ACHN (cell line): Measurements from ENCODE around the gene ACKR1.

Experiments used
- DNase-seq: peaks from one replicate; pipeline ENCODE4 v3.0.0-alpha.2; 2015
- in situ Hi-C: cut with HindIII; loops from 2 replicates; pipeline ENCODE4 v1.10.0; 2017; ENCODE audit warnings: low sequenced_read_pairs, low pct_ligation_motif_present, low pct_unique_long_range_greater_than_20kb

ACKR1 gene, protein sequence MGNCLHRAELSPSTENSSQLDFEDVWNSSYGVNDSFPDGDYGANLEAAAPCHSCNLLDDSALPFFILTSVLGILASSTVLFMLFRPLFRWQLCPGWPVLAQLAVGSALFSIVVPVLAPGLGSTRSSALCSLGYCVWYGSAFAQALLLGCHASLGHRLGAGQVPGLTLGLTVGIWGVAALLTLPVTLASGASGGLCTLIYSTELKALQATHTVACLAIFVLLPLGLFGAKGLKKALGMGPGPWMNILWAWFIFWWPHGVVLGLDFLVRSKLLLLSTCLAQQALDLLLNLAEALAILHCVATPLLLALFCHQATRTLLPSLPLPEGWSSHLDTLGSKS

DNA sequence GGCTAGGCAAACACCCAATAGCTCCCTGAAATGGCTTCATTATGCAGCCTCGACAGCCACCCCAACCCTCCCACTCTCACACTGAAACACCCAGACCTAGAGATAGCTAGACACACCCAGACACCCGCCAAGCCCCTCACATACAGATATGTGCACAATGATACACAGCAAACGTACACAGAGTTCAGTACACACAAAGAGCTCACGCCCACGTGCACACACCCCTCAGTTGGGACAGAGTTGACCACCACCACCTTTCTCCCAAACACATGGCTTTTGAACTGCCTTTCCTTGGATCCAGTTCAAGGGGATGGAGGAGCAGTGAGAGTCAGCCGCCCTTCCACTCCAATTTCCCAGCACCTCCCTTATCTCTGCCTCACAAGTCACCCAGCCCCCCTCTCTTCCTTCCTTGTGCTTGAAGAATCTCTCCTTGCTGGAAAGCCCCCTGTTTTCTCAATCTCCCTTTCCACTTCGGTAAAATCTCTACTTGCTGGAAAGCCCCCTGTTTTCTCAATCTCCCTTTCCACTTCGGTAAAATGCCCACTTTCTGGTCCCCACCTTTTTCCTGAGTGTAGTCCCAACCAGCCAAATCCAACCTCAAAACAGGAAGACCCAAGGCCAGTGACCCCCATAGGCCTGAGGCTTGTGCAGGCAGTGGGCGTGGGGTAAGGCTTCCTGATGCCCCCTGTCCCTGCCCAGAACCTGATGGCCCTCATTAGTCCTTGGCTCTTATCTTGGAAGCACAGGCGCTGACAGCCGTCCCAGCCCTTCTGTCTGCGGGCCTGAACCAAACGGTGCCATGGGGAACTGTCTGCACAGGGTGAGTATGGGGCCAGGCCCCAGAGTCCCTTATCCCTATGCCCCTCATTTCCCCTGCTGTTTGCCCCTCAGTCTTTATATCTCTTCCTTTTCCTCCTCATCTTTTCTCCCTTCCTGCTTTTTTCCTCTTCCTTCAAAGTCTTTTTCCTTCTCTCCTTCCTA lies at the start of gene ACKR1:
TSS of gene ACKR1 (plus strand) at position 715 of the 981 bp plus-strand sequence. CDS start at position 800, 85 bp downstream.
- no peak for DNase-seq
- in situ Hi-C loops, result no loop called here

DNA sequence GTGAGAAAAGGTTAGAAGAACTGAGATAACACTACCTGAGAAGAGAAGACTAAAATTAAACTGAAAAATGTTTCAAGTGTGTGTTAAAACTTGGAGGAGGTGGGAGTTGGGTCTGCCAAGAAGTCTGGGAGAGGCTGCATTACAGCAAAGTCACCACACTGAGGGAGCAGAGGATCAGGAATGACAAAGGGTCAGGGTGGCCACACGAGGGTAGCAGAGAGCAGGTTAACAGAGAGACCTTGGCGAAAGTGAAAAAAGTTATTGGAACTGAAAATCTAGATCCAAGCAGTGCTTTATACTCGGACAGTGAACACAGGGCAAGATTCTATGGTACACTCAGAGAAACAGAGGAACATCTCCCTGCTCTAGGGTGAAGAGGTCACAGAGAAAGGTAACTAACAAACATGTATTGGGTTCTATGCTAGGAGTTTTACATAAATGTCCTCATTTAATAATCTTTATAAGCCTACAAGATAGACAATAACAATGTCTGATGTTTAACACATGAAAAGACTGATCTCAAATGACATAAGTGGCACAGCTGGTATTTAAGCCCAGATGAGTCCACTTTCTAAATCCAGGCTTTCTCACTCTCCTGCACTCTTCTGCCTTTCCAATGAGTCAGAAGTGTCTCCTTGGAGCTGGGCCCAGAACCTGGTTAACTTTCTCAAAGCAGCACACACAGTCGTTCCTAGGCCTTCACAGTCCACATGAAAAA lies 43.5 kb upstream of the ACKR1 start:
- in situ Hi-C loops, result no loop called here

DNA sequence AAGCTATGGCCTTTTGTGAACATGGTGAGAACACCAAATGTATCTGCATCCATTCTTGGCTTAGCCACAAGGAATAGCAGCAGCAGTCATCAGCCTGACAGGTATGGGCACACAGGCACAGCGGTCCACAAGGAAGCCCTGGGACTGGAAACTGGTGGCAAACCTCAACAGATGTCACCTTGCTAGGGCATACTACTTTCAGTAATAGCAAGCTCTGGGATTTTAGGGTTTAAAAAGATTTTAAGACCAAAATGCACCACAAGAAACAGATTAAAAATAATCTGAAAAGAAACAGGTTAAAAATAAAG lies 43.0 kb upstream of the ACKR1 start:
- in situ Hi-C loops, result no loop called here
- DNase-seq, result no peak

More for the DNA sequence above, 43.5 kb upstream of the ACKR1 start:
- DNase-seq, result peak; percentile 83

DNA sequence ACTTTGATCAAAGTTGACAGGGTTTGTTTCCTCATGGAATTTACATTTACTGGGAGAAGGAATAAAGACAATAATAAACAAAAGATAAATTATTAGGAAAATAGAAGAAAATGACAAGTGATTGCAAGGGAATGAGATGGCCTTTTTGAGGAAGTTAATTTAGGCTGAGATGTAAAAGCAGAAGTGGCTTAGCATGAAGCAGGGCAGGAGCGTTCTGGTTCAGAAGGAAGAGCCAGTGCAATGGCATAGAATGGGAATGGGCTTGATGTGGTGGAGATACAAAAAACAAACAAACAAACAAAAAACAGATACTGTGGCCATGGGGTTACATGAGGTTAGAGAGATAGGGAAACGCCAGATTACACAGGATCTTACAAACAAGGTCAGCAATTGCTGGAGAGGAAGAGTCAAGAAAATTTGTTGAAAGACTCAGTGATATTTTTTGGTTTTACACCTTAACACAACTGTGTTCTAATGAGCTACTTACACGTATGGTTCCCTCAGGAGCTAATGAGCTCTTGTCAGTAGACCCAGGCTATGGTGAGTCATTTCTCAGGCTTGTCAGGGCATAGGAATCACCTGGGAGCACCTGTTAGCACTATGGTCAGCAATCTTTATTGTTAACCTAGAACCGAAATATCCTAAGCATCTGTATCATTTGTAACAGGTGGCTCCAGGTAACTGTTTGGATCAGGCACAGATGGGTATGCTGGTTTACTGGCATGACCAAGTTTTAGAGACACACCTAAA lies 42.0 kb upstream of the ACKR1 start:
- no peak for DNase-seq
- in situ Hi-C loops, result no loop called here

DNA sequence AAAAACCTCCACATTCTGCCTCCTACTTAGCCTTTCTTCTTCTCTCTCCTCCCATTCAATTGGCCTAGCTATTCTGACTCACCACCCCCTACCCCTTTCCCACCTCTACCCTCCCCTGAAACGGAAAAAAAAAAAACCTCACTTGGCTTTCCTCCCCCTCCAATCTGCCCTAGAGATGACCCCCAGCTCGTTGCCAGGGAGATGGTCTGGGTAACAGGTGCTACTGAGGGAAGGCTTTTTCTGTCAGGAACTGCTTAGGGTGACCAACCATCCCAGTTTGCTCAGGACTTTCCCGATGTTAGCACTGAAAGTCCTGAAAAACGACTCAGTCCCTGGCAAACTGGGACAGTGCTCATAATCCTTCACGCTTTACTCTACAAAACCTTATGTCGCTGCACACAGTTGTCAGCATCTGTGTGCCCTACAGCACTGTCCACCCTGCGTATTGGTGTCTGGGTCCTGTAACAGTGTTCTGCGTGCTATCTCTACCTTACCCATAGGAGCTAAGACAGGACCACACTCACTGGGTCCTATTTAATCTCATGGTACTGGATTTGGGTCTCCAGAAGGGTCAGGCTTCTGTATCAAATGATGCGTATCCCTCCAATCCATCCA lies 41.0 kb upstream of the ACKR1 start:
- in situ Hi-C loops, result no loop called here
- no peak for DNase-seq

DNA sequence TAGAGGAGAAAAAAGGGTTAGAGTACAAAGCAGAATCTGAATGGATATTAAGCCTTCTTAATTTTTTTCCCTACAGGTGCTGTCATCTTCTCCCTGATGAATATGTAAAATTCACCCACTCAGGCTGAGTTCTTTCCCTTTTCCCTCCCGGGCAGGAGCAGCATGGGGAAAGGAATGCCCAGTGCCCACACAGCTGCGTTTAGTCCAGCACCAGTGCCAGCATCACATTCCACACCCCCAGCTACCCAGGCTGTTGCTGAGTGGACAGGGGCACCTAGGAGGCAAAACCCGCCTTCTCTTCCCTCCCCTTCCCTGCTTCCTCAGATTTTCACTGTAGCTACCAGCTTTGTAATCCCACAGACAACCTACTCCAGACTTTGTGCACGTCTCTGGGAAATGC lies 36.6 kb upstream of the ACKR1 start:
- in situ Hi-C loops, result no loop called here
- DNase-seq, result no peak

DNA sequence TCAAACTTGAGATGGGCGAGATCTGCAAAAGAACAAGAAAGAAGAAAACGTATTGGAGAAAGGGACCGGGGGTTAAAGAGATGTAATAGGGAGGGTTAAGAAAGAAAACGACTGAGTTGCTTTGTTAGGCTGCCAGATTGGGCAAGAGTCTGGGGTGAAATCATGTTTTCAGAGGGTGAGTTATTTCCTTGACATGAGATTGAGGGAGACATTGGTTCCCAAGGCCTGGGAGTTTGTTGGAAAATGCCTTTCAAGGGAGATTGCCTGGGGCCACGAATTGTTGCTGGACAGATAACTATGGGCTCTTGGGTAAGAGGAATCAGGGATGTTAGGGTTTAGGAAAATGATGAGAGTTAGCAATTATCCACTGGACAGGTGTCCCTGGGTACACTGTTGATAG lies 34.0 kb upstream of the ACKR1 start:
- no peak for DNase-seq
- in situ Hi-C loops, result no loop called here

DNA sequence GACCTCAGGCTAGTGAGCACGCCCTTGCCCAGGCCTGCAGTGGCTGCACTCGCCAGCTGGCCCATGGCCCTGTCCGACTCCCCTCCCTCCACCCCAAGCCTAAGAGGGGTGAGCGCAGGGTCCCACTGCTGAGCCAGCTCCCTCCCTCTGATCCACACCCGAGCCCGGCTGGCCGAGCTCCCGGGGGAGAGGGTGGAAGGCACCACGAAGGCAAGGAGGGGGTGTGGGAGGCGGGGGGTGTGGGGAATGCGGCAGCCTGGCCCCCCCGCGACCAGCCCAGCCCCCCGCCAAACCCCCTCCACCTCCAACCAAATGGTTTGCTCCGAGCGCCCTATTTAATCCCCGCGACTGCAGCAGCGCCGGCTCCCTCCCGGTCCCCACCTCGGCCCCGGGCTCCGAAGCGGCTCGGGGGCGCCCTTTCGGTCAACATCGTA lies 33.4 kb upstream of the ACKR1 start, which contains the start of gene CADM3:
TSS of gene CADM3 (plus strand) at position 362 of the 434 bp plus-strand sequence. CDS start 151 bp downstream, outside the sequence.
- in situ Hi-C loops, result no loop called here
- DNase-seq, result no peak

DNA sequence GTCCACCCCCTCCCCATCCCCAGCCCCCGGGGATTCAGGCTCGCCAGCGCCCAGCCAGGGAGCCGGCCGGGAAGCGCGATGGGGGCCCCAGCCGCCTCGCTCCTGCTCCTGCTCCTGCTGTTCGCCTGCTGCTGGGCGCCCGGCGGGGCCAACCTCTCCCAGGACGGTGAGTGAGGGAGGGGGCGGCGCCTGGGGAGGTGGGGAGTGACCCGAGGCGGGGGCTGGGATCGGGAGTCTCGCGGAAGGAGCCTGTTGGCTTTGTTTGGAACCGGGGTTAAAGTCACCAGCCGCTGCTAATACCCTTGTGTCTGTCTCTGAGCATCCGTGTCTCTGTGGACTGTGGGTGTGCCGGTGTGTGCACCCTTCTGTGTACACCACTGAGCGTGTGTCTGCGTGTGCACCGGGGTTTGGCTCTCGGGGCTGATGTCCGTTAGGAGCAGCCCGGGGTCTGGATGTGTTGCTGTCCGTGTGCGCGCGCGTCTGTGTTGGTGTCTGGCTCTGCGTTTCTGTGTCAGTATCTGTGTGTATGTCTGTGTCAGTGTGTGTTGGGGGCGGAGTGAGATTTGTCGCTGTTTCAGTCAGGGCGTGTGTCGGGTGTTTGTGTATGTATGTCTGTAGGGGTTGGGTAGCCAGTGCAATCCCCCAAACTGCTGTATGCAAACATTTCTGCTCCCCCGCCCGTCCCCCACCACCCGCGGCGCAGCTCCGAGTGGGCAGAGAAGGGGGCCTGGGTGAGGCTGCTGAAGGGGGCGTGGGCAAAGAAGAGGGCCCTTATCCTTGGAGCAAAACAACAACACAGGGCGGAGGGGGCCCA lies 32.8 kb upstream of the ACKR1 start:
- in situ Hi-C loops, result no loop called here
- no peak for DNase-seq

DNA sequence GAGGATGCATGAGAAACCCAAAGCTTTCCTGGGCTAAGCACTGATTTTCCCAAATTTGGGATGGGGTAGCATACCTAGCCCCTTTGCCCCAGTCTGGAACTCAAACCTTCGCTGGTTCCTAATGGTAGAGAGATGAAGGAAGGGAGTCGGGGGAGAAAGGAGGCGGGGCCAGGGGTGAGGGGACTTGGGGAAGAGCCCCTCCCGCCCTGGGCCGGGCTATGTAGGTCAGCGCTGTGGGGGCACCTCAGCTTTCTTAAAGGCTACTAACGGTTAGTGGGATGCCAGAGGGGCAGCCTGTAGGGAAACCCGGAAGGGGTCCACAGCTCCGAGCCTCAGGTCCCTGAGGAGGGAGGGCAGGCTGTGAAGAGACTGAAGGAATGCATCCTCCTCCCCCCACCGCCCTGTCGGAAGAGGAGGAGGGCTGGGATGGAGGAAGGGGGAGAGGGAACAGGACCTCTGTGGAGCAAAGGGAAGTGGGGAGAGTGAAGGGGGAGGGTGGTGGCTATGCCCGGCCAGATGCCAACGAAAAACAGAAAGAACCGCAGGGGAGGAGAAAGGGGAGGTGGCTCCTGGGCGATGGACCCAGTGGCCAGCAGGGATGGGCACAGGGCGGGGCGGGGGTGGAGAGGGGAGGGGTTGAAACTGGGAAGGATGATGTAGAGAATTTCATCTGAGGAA lies 31.9 kb upstream of the ACKR1 start:
- no peak for DNase-seq
- in situ Hi-C loops, result no loop called here

DNA sequence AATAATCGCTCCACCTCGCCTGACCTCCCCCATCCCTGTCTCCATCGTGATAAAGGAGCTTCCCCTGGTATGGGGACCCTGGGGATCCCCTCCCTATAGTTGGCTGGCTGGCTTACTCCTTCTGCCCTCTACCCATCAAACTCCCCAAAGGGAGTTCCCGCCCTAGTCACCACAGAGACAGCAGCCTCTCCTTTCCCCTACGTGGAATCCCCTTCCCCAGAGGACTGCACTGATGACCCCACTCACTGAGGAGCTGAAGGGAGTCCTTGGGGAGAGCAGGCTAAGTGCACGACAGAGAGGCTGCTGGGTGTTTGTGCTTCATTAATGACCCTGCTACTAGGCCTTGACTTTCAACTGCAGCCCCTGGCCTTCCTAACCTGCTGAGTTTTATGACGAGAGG lies 31.4 kb upstream of the ACKR1 start:
- DNase-seq, result no peak
- in situ Hi-C loops, result no loop called here

DNA sequence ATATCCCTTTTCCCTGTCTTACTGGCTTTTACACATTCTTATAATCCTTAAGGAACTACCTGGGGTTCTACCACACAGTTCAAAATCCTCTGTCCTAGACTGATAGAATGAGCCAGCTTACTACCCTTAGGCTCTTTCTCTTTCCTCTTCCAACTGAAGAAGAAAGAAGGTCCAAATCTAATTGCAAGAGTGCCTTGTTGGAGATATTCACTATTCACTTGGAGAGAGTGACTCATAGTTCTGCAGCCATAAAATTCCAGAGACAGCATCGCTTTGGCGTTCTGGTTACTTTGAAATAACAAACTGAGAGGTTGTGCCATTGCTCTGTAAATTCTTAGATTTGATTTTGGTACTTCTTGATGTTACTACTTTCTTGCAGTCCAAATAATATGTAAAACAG lies 29.1 kb upstream of the ACKR1 start:
- DNase-seq, result no peak
- in situ Hi-C loops, result no loop called here

DNA sequence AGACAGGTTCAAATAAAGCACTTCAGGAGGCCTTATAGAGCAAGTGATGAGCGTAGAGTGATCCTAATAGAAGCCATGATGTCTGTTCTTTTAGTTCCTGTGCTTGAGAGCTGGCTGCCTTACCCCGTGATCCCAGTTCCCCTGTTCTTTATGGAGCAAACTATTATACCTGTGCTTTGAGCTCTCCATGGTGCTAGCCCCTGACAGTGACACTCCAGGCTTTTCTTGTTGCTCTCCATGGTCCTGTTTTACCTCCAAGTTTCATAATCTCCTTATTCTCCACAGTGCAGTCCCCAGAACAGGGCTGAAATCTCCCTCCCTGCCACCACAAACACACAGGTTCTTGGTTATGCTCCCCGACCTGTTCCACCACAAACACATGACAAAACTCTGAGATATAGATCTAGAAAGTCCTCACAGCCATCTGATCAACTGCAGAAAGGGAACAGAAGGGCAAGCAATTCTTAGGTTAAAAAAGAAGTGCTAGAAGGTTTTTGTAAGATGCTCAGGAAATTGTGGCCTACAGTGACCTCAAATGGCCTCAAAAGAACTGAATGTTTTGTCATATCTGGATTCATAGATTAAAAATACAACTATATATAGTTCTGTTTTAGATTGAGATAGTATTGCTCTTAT lies 27.3 kb upstream of the ACKR1 start:
- in situ Hi-C loops, result no loop called here
- DNase-seq, result peak; percentile 85

DNA sequence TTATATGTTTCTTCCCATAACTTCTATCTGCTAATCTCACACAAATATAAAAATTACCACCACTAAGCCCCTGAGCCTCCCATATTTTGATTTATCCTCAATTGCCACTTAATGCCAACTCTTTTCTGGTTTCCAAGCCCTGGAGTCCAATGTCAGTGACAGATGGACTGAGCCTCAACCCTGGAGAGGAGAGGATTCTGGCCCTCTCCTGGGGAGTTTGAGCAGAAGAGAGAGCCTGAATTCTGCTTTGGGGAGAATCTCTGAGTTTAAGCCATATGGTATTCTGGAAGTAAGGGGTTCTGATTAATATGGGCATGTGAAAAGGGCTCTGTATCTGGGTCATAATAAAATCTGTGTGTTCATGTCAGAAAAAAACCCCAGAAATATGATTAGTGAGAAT lies 24.8 kb upstream of the ACKR1 start:
- no peak for DNase-seq
- in situ Hi-C loops, result no loop called here

DNA sequence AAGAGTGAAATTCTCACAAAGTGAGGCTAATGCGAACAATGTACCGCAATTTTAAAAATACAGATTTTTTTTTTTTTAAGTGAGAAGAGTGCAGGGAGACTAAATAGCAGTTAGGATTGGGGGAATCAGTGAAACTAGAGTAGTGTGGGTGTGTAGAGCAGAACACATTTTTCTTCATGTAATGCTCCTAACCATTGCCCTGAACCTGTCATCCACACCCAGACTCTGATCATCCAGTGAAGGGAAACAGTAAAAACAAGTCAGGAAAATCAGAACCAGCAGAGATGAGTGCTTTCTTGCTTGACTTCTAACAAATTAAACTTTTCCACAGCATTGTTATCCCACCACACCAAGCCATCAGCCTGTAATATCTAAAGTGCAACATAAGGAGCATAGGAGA lies 24.2 kb upstream of the ACKR1 start:
- DNase-seq, result no peak
- in situ Hi-C loops, result no loop called here

DNA sequence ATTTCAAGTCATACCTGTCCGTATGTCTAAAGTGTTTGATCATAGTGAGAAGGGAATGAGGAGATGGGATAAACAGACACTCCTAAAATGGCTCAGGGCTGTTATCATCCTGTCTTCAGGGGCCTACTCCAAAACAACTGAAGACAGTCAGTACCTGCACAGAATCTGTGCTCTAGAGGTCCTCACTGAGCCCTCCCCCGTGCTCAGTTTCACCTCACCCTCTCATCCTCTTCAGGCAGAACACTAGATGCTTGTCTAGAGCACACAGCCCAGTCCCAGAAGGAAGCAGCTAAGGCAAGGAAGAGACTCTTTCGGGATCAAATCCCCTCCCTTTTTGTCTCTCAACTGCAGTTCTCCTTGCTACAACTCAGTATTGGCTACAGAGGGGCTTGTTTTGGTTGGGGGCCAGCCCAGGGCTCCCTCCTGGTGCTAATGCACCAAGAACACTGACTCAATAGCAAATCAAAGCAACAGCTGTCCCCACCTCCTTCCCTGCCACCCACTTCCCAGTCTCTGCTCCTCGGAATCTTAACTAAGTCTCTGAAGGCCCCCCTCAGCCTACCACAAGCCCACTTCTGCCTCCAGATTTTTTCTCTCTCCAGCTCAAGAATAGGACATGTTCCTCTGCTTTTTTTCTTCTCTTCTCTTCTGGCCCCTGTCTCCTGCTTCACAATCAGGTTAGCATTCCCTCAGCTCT lies 23.2 kb upstream of the ACKR1 start:
- in situ Hi-C loops, result no loop called here
- no peak for DNase-seq
